SK-N-DZ (cell line): ENCODE results near the gene TMC1.

Experiments used
- DNase-seq: peaks from one replicate; pipeline ENCODE4 v3.0.0-alpha.2; 2015; ENCODE audit warnings: low spot score

TMC1 gene

GRCh38 chr9:72675586-72675985, 154.2 kb downstream of the TMC1 start:
- no peak for DNase-seq

GRCh38 chr9:72680593-72681282, 159.3 kb downstream of the TMC1 start:
- no peak for DNase-seq

- no peak for DNase-seq
These were observed 159.8 kb downstream of the TMC1 start for GRCh38 chr9:72681283-72681630.

GRCh38 chr9:72684615-72685014, 163.2 kb downstream of the TMC1 start:
- no peak for DNase-seq

GRCh38 chr9:72685911-72686310, 164.5 kb downstream of the TMC1 start:
- DNase-seq: no peak

- DNase-seq: no peak
These were observed 165.9 kb downstream of the TMC1 start for GRCh38 chr9:72687331-72687730.

GRCh38 chr9:72691671-72692070, 170.3 kb downstream of the TMC1 start:
- no peak for DNase-seq

- DNase-seq: no peak
These were observed 174.0 kb downstream of the TMC1 start for GRCh38 chr9:72695365-72695764.

- DNase-seq: no peak
These were observed 175.1 kb downstream of the TMC1 start for GRCh38 chr9:72696511-72696910.

GRCh38 chr9:72701510-72701909, 180.1 kb downstream of the TMC1 start:
- no peak for DNase-seq

- no peak for DNase-seq
These were observed 182.2 kb downstream of the TMC1 start for GRCh38 chr9:72703574-72703973.

GRCh38 chr9:72704688-72705375, 183.4 kb downstream of the TMC1 start:
- DNase-seq: no peak

- DNase-seq: no peak
These were observed 197.1 kb downstream of the TMC1 start for GRCh38 chr9:72718503-72718902.

GRCh38 chr9:72721067-72721466, 199.7 kb downstream of the TMC1 start:
- DNase-seq: no peak

GRCh38 chr9:72726947-72727346, 205.5 kb downstream of the TMC1 start:
- no peak for DNase-seq

- no peak for DNase-seq
These were observed 206.8 kb downstream of the TMC1 start for GRCh38 chr9:72728031-72728770.

- DNase-seq: no peak
These were observed 212.5 kb downstream of the TMC1 start for GRCh38 chr9:72733895-72734294.

GRCh38 chr9:72734631-72735030, 213.2 kb downstream of the TMC1 start:
- no peak for DNase-seq

- no peak for DNase-seq
These were observed 222.4 kb downstream of the TMC1 start for GRCh38 chr9:72743836-72744235.

GRCh38 chr9:72749276-72749675, 227.9 kb downstream of the TMC1 start:
- no peak for DNase-seq

- no peak for DNase-seq
These were observed 230.1 kb downstream of the TMC1 start for GRCh38 chr9:72751541-72751940.

GRCh38 chr9:72753266-72753893, 232.0 kb downstream of the TMC1 start:
- no peak for DNase-seq
